ENCODE data around the gene ULK3.
"Not testable (repeated sequence)": the region's sequence is repeated elsewhere in the genome, so short reads cannot be mapped to it uniquely, and the experiment has no call there.

Gene ULK3

GRCh38 chr15:74888716-74889115 is 45.8 kb upstream of the ULK3 start:
- no peak for TF ChIP-seq CTCF (IDR thresholded peaks at IDR 0.05; ENCODE audit: control insufficient read depth, insufficient read depth, low read depth, low read length, missing control alignments)
- DNase-seq (ENCODE audit: low read depth), result no peak
- no peak overlapping the region for H3K4me3 ChIP-seq (ENCODE audit: control insufficient read depth, low read depth, low read length)

- DNase-seq (ENCODE audit: low read depth); H3K4me3 ChIP-seq (ENCODE audit: control insufficient read depth, low read depth, low read length): not testable (repeated sequence)
Measured at GRCh38 chr15:74887537-74888193, 44.7 kb upstream of the ULK3 start.

DNA sequence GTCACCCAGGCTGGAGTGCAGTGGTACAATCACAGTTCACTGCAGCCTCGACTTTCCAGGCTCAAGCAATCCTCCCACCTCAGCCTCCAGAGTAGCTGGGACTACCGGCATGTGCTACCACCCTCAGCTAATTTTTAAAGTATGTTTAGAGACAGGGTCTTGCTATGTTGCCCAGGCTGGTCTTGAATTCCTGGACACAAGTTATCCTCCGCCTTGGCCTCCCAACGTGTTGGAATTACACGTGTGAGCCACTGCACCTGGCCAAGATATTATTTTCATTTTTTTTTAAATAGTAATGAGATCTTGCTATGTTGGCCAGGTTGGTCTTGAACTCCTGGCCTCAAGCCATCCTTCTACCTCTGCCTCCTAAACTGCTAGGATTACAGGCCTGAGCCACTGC is 42.5 kb upstream of the ULK3 start:
- no peak for TF ChIP-seq CTCF (IDR thresholded peaks at IDR 0.05; ENCODE audit: control insufficient read depth, insufficient read depth, low read depth, low read length, missing control alignments)
- no peak for DNase-seq (ENCODE audit: low read depth)
- no peak overlapping the region for H3K4me3 ChIP-seq (ENCODE audit: control insufficient read depth, low read depth, low read length)

DNA sequence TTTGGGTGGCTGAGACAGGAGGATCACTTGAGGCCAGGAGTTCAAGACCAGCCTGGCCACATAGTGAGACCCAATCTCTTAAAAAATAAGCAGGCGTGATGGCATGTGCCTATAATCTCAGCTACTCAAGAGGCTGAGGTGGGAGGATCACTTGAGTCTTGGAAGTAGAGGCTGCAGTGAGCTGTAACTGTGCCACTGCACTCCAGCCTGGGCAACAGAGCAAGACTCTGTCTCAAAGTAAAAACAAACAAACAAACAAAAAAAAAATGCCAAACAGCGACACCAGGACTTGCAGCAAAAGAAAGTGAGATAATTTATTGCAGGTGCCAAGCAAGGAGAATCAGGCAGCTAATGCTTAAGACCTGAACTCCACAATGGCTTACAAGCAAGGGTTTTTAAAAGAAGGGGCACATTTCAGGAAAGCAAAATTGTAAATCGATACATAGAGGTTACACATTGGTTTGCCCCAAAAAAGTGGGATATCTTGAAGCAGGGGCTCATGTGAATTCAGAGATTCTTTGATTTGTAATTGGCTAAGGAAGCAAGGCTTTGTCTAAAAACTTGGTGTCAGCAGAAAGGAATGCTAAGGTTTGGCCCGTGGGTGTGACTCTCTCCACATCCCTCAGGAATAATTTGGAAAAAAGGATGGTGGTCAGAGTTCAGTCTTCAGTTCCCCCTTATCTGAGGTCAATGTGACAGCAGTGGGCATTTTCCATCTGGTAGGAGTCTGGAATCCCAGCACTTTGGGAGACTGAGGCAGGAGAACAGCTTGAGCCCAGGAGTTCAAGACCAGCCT is 41.7 kb upstream of the ULK3 start:
- no peak overlapping the region for H3K4me3 ChIP-seq (ENCODE audit: control insufficient read depth, low read depth, low read length)
- no peak for TF ChIP-seq CTCF (IDR thresholded peaks at IDR 0.05; ENCODE audit: control insufficient read depth, insufficient read depth, low read depth, low read length, missing control alignments)
- DNase-seq (ENCODE audit: low read depth), result no peak

DNA sequence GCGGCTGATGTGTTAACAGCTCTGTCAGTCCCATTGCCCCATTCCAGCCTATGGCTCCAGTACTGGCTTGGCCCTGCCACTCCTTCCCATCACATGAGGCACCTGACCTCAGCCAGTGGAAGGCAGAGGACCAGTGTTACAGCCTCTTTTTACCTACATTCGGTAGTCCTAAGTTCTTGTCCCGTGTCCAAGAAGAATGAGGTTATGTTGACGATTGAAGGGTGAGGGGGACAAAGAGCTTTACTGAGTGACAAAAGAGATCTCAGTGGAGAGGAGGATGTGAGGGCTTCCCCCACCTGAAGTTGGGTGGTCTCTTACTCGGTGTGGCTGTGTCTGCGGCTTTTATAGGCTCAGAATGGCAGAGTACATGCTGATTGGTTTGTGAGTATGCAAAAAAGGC is 39.6 kb upstream of the ULK3 start:
- no peak for DNase-seq (ENCODE audit: low read depth)
- no peak for TF ChIP-seq CTCF (IDR thresholded peaks at IDR 0.05; ENCODE audit: control insufficient read depth, insufficient read depth, low read depth, low read length, missing control alignments)
- H3K4me3 ChIP-seq (ENCODE audit: control insufficient read depth, low read depth, low read length), result no peak overlapping the region

- no peak overlapping the region for H3K4me3 ChIP-seq (ENCODE audit: control insufficient read depth, low read depth, low read length)
- no peak for TF ChIP-seq CTCF (IDR thresholded peaks at IDR 0.05; ENCODE audit: control insufficient read depth, insufficient read depth, low read depth, low read length, missing control alignments)
- DNase-seq (ENCODE audit: low read depth), result no peak
Measured at GRCh38 chr15:74878273-74878672, 35.3 kb upstream of the ULK3 start.

- no peak for DNase-seq (ENCODE audit: low read depth)
- peak overlapping the region; percentile 91 for H3K4me3 ChIP-seq (ENCODE audit: control insufficient read depth, low read depth, low read length)
- no peak for TF ChIP-seq CTCF (IDR thresholded peaks at IDR 0.05; ENCODE audit: control insufficient read depth, insufficient read depth, low read depth, low read length, missing control alignments)
Measured at GRCh38 chr15:74873756-74874424, 30.9 kb upstream of the ULK3 start.

All from AG09309 (cell line).